K562 (cell line): ENCODE results near the gene NFATC4. TPM values are rescaled to one million over a fixed set of nuclear protein-coding genes. Genes with fewer than 3 reads are reported as not detected.

Experiments
- ATAC-seq: fragments of 200-7000 bp; cut with Tn5 transposase; 3 replicates; pipeline ENCODE4 v1.9.1; 2020; ENCODE audit warnings: moderate library complexity
- BruUV-seq: library from RNA; stranded (reverse); fragments of 400-500 nt; replicated peaks from 2 replicates; lab custom pipeline; 2021; lab: Mats Ljungman, UMichigan
- CTCF ChIA-PET: fragments of 300-600 bp; formaldehyde crosslinking; extraction: SDS; loops from one replicate; lab custom pipeline; 2021; ENCODE audit warnings: low intra/inter-chr PET ratio; lab: Yijun Ruan, JAX
- POLR2A ChIA-PET: fragments of 300-600, 350-650 bp; sonication (Branson Sonifier 250); formaldehyde crosslinking; extraction: SDS; loops from one replicate; lab custom pipeline; 2021; ENCODE audit warnings: antibody characterized with exemption, inconsistent platforms; lab: Yijun Ruan, JAX
- DNase-seq, 4 experiments: peaks; one replicate each; pipeline versions ENCODE4 v3.0.0 to v3.0.0-alpha.2; 2011 to 2018; ENCODE audit warnings: low spot score in 3 of 4, mixed read lengths in 3 of 4; ENCODE audit errors: extremely low read depth in 1 of 4
- FAIRE-seq: peaks from 2 replicates; lab custom pipeline; 2011; peaks lifted over from hg19 to GRCh38; lab: Jason Lieb, UNC
- H2AFZ ChIP-seq: 2 replicates; pipeline ENCODE4 v1.6.0; 2011; ENCODE audit warnings: low read depth, low read length, control low read depth, inconsistent platforms
- H3K27ac ChIP-seq: fragments of 200-600 bp; 3 replicates; pipeline ENCODE4 v1.8.0; 2011; ENCODE audit warnings: low read depth, mild to moderate bottlenecking, control low read depth, inconsistent platforms, low read length, moderate library complexity, mixed read lengths; ENCODE audit errors: extremely low read depth
- H3K27me3 ChIP-seq, 2 experiments: fragments of 300-600 bp in 1 of 2; 2 replicates in 1 of 2; 3 replicates in 1 of 2; pipeline versions ENCODE4 v1.6.0 to v1.8.0; 2011; ENCODE audit warnings: inconsistent platforms in 2 of 2, low read length in 2 of 2, mild to moderate bottlenecking in 1 of 2, mixed read lengths in 1 of 2, moderate library complexity in 1 of 2; ENCODE audit not compliant: control insufficient read depth in 2 of 2, insufficient read depth in 2 of 2
- H3K36me3 ChIP-seq: fragments of 300-600 bp; 3 replicates; pipeline ENCODE4 v1.8.0; 2011; ENCODE audit warnings: mild to moderate bottlenecking, low read length, inconsistent platforms; ENCODE audit not compliant: control insufficient read depth, insufficient read depth
- H3K4me1 ChIP-seq, 2 experiments: fragments of 200-600 bp in 1 of 2; replicated peaks in 1 of 2; 2 replicates in 1 of 2; 3 replicates in 1 of 2; pipeline versions ENCODE4 v1.5.1 to v1.8.0; 2011; ENCODE audit warnings: inconsistent platforms in 2 of 2, low read length in 2 of 2, mild to moderate bottlenecking in 1 of 2, mixed read lengths in 1 of 2, moderate library complexity in 1 of 2; ENCODE audit not compliant: control insufficient read depth in 2 of 2, insufficient read depth in 2 of 2
- H3K4me2 ChIP-seq: 2 replicates; pipeline ENCODE4 v1.6.1; 2011; ENCODE audit warnings: low read length, control low read depth, inconsistent platforms, mixed read lengths; ENCODE audit not compliant: insufficient read depth
- H3K4me3 ChIP-seq: fragments of 200-600 bp; sonication (generic), shearing (Covaris generic); 2 replicates; pipeline ENCODE4 v1.5.1; 2016; ENCODE audit warnings: control low read depth, inconsistent platforms
- H3K79me2 ChIP-seq: fragments of 200-600 bp; 3 replicates; pipeline ENCODE4 v1.8.0; 2011; ENCODE audit warnings: low read length, inconsistent platforms; ENCODE audit not compliant: control insufficient read depth, insufficient read depth
- H3K9ac ChIP-seq, 2 experiments: 2 replicates each; pipeline versions ENCODE4 v1.6.0 to v1.6.1; 2011; ENCODE audit warnings: low read depth in 2 of 2, low read length in 2 of 2, control low read depth in 1 of 2, inconsistent platforms in 1 of 2, mild to moderate bottlenecking in 1 of 2, mixed read lengths in 1 of 2; ENCODE audit not compliant: insufficient read depth in 1 of 2
- H3K9me1 ChIP-seq: one replicate; pipeline ENCODE4 v1.6.0; 2011; ENCODE audit warnings: inconsistent platforms, mild to moderate bottlenecking, low read length, moderate library complexity; ENCODE audit not compliant: control insufficient read depth, insufficient read depth
- H3K9me3 ChIP-seq: replicated peaks from 2 replicates; pipeline ENCODE4 v1.5.1; 2011; ENCODE audit warnings: low read depth, low read length, inconsistent platforms; ENCODE audit not compliant: control insufficient read depth, insufficient read depth
- H4K20me1 ChIP-seq: replicated peaks from 2 replicates; pipeline ENCODE4 v1.6.1; 2011; ENCODE audit warnings: low read length, inconsistent platforms, mixed read lengths; ENCODE audit not compliant: control insufficient read depth, insufficient read depth
- CREB5 ChIP-seq: fragments of 250-450 bp; sonication (Bioruptor Pico); IDR thresholded peaks from 2 replicates; pipeline ENCODE4 v1.5.0; 2020; ENCODE audit warnings: mild to moderate bottlenecking
- ETS1 ChIP-seq: conservative IDR thresholded peaks from 2 replicates; pipeline ENCODE4 v1.6.1; 2011; ENCODE audit warnings: low read depth, mild to moderate bottlenecking, low read length; ENCODE audit not compliant: control insufficient read depth
- KAT7 ChIP-seq: sonication (generic); formaldehyde crosslinking; IDR thresholded peaks from 2 replicates; pipeline ENCODE4 v1.8.0; 2022; ENCODE audit warnings: missing genetic modification reagents, mild to moderate bottlenecking, borderline replicate concordance
- MBD1 ChIP-seq: fragments of 250-450 bp; sonication (Bioruptor Pico); IDR thresholded peaks from 2 replicates; pipeline ENCODE4 v1.8.0; 2022; ENCODE audit warnings: inconsistent platforms
- MXD1 ChIP-seq: fragments of 250-450 bp; sonication (Bioruptor Pico); IDR thresholded peaks from 2 replicates; pipeline ENCODE4 v1.8.0; 2021; ENCODE audit warnings: borderline replicate concordance, mild to moderate bottlenecking, moderate library complexity; ENCODE audit not compliant: poor library complexity, severe bottlenecking
- RFX5 ChIP-seq: IDR thresholded peaks from 2 replicates; pipeline ENCODE4 v1.6.1; 2011; ENCODE audit warnings: low read depth, mild to moderate bottlenecking, improper control_type of control experiment, low read length
- RREB1 ChIP-seq: fragments of 250-450 bp; sonication (Bioruptor Pico); IDR thresholded peaks from 2 replicates; pipeline ENCODE4 v1.4.0; 2020
- TEAD4 ChIP-seq, 2 experiments: sonication (generic) in 1 of 2; formaldehyde crosslinking in 1 of 2; IDR thresholded peaks; 2 replicates each; pipeline versions ENCODE4 v1.6.1 to v1.8.0; 2012 to 2022; ENCODE audit warnings: borderline replicate concordance in 1 of 2, inconsistent platforms in 1 of 2, low read length in 1 of 2, mild to moderate bottlenecking in 1 of 2, missing genetic modification reagents in 1 of 2
- TRIM24 ChIP-seq, 2 experiments: fragments of 450-650 bp; IDR thresholded peaks; 2 replicates each; pipeline ENCODE4 v1.6.1; 2016
- ZNF239 ChIP-seq: fragments of 250-450 bp; sonication (Bioruptor Pico); IDR thresholded peaks from 2 replicates; pipeline ENCODE4 v1.4.0; 2020; ENCODE audit warnings: mild to moderate bottlenecking
- ZNF668 ChIP-seq: fragments of 250-450 bp; sonication (Bioruptor Pico); IDR thresholded peaks from 2 replicates; pipeline ENCODE4 v1.8.0; 2022; ENCODE audit warnings: mild to moderate bottlenecking, inconsistent platforms
- WGBS: fragments of 100-300 bp; shearing (Covaris generic); methylation state at CpG from one replicate; pipeline ENCODE4 v1.1.6; 2016; ENCODE audit warnings: low coverage, mixed read lengths; ENCODE audit not compliant: insufficient coverage; ENCODE audit errors: missing lambda C conversion rate; 5-methylcytosine and 5-hydroxymethylcytosine counted together
- in situ Hi-C: fragments of 300-500 bp; cut with MboI; formaldehyde crosslinking; loops from 4 replicates; pipeline ENCODE4 v1.15.0; 2018; ENCODE audit warnings: inconsistent platforms, mixed read lengths
- intact Hi-C: fragments of 100-400 bp; cut with micrococcal nuclease; formaldehyde crosslinking; loops from 2 replicates; pipeline ENCODE4 v1.14.2; 2022
- polyA plus RNA-seq, 8 experiments: library from polyadenylated mRNA; depleted of rRNA in 4 of 8; stranded (reverse) in 5 of 8; unstranded in 3 of 8; fragments of >200 nt; fragmentation: Nextera tagmentation in 2 of 8; fragmentation: Illumina TruSeq in 1 of 8; extraction: Ambion mirVana in 2 of 8; extraction: Trizol in 1 of 8; gene quantifications; 2 replicates each; pipeline versions ENCODE4 v1.2.1 to v1.2.3, GENCODE V29; 2011 to 2014; ENCODE audit warnings: inconsistent platforms in 1 of 8, missing spikeins in 1 of 8
- total RNA-seq, 7 experiments: library from RNA; depleted of rRNA in 6 of 7; stranded (reverse); fragments of >200 nt in 6 of 7; fragmentation: Illumina TruSeq in 2 of 7; extraction: Trizol in 2 of 7; gene quantifications; 2 replicates each; pipeline versions ENCODE4 v1.2.1 to v1.2.3, GENCODE V29; 2011 to 2021; ENCODE audit warnings: low replicate concordance in 1 of 7

Gene NFATC4
- total and polyA plus RNA-seq, 9 of the 15 experiments (the other 6 are each of a cell fraction or from before 2014, with no cell fraction given), result 0.25 to 3.8 (median 0.78) TPM; not detected in 1

DNA sequence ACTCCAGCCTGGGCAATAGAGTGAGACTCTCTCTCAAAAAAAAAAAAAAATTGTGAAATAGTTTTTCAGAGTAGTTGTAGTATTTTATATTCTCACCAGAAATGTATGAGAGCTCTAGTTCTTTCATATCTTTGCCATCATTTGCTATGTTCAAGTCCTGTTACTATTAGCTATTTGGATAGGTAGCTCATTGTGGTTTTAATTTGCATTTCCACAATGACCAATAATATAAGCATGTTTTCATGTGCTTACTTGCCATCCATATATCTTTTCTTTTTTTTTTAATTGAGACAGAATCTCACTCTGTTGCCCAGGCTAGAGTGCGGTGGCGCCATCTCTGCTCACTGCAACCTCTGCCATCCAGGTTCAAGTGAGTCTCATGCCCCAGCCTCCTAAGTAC is 19.8 kb upstream of the NFATC4 start:
- DNase-seq, result no peak

More for the DNA sequence above, 19.8 kb upstream of the NFATC4 start:
- Histone ChIP-seq H3K4me2 (no peak overlapping the region), H3K27me3 (no peaks in the 10 kb centered on the region; a peak in 1 of 5 replicates), H3K27ac (no peak overlapping the region), H3K9me3 (no peaks in the 10 kb centered on the region), H3K4me1 (peaks cover 0 to 10% of the 10 kb centered on the region in 2 experiments; a peak in 3 of 5 replicates), H3K36me3 (no peaks in the 10 kb centered on the region), H3K79me2 (no peaks in the 10 kb centered on the region), H3K4me3 (no peak overlapping the region), H2AFZ (no peak overlapping the region), H3K9ac (no peak overlapping the region), H4K20me1 (no peaks in the 10 kb centered on the region), H3K9me1 (no peaks in the 10 kb centered on the region)
- no TSS peak for BruUV-seq
- CTCF ChIA-PET, result no interaction called here
- POLR2A ChIA-PET, result interaction anchor here (0.8 kb wide), 1 partner anchor 10 kb away, joined by 4 read pairs; no protein-coding TSS in a partner anchor
- FAIRE-seq, result no peak
- in situ Hi-C loops, result loop anchor here (25.0 kb wide), 1 partner anchor 339 kb away; no protein-coding TSS in a partner anchor
- ATAC-seq, result no peak
- WGBS, result 93% methylated on average over 2 of the region's 2 CpGs
- no peak for TF ChIP-seq MXD1
- no peak for TF ChIP-seq ZNF668 (CRISPR knock-in tag)
- TF ChIP-seq RREB1, result no peak
- no peak for TF ChIP-seq CREB5 (CRISPR knock-in tag)
- no peak for TF ChIP-seq RFX5
- no peak for TF ChIP-seq ZNF239 (CRISPR knock-in tag)
- no peak for TF ChIP-seq ETS1
- TF ChIP-seq KAT7 (CRISPR knock-in tag), result no peak
- no peak for TF ChIP-seq MBD1 (CRISPR knock-in tag)
- TF ChIP-seq TRIM24 (IDR thresholded peaks at IDR 0.05), result no peak
- no peak for TF ChIP-seq TEAD4 (IDR thresholded peaks at IDR 0.05; ENCODE audit: low read length)
- no peak for TF ChIP-seq TEAD4 (CRISPR knock-in tag; IDR thresholded peaks at IDR 0.05; ENCODE audit: borderline replicate concordance)
- TF ChIP-seq, all 486 proteins: peak for 0
- intact Hi-C loops, result no loop called here
